ENCODE results near the gene CCDC142.

DNA sequence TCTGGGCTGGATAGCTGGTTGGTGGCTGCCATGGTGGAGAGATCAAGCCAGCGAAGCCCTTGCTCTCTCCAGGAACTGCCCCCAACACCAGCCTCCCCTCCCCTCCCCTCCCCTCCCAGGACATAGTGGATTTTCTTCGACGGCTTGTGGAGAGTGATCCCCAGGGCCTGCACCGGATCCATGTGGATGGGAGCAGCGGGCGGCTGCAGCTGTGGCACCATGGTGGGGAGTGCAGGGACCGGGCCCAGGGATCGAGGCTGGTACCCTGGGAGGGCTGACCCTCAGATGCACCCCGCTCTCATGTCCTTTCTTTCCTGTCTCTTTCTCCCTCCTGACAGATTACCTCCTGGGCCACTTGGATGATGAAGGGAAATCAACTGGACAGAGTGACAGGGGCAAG lies 7.1 kb upstream of the CCDC142 start:
- TF ChIP-seq, protein P1, sequence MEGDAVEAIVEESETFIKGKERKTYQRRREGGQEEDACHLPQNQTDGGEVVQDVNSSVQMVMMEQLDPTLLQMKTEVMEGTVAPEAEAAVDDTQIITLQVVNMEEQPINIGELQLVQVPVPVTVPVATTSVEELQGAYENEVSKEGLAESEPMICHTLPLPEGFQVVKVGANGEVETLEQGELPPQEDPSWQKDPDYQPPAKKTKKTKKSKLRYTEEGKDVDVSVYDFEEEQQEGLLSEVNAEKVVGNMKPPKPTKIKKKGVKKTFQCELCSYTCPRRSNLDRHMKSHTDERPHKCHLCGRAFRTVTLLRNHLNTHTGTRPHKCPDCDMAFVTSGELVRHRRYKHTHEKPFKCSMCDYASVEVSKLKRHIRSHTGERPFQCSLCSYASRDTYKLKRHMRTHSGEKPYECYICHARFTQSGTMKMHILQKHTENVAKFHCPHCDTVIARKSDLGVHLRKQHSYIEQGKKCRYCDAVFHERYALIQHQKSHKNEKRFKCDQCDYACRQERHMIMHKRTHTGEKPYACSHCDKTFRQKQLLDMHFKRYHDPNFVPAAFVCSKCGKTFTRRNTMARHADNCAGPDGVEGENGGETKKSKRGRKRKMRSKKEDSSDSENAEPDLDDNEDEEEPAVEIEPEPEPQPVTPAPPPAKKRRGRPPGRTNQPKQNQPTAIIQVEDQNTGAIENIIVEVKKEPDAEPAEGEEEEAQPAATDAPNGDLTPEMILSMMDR (IDR thresholded peaks at IDR 0.05) = no peak
- TF ChIP-seq EP300 (IDR thresholded peaks at IDR 0.05) (no peak), POLR2AphosphoS5 (IDR thresholded peaks at IDR 0.05) (no peak)
